HepG2 (cell line): ENCODE measurements around the gene RNF6.

ENCODE experiments used
- KMT2B ChIP-seq: IDR thresholded peaks from 2 replicates; pipeline ENCODE4 v1.6.1; 2016; ENCODE audit warnings: missing genetic modification reagents, missing compliant biosample characterization
- ZFP36 ChIP-seq: fragments of 150-350 bp; IDR thresholded peaks from 2 replicates; pipeline ENCODE4 v1.6.1; 2018; ENCODE audit warnings: borderline replicate concordance, low read length, low read depth; ENCODE audit not compliant: partially characterized antibody

DNA sequence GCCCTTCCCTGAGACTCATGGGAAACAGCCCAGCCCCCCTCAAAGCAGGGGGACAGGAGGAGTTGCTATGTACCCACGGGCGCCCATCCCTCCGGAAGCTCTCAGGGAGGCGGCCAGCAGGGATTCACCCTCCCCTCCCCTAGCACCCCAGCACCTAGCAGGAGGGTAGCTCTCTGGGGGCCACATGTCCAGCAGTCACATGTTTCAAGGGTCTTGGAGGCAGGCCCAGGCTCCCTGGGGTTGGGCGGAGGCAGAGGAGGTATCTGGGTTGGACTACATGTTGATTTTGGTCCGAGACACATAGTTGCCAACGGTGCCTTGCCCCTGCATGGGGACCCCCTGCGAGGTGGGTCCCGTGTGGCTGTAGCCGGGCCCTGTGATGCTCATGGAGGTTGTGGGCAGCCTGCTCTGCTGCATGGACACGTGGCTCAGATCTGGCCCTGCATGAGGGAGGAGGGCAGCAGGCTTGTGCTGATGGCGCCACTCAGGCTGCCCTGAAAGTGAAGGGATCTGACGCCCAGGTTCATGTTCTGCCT lies 7.0 kb upstream of the RNF6 start:
- TF ChIP-seq KMT2B (CRISPR knock-in tag) (no peak), ZFP36 (no peak)
